BJ (cell line): Measurements from ENCODE around the gene UQCRC2. TPM values are rescaled to one million over a fixed set of nuclear protein-coding genes. Genes with fewer than 3 reads are reported as not detected.

Experiments used
- CTCF ChIA-PET: fragments of 350-600 bp; formaldehyde crosslinking; extraction: SDS; loops from one replicate; lab custom pipeline; 2021; ENCODE audit warnings: antibody characterized with exemption, inconsistent platforms; lab: Yijun Ruan, JAX
- POLR2A ChIA-PET: fragments of 300-600 bp; sonication (Branson Sonifier 250); formaldehyde crosslinking; extraction: SDS; loops from one replicate; lab custom pipeline; 2021; ENCODE audit warnings: antibody characterized with exemption; lab: Charles Lee
- DNase-seq: peaks from one replicate; pipeline ENCODE4 v3.0.0-alpha.2; 2011; ENCODE audit warnings: low read depth
- H3K27me3 ChIP-seq: 2 replicates; pipeline ENCODE4 v1.6.0; 2011; ENCODE audit warnings: low read length; ENCODE audit not compliant: control insufficient read depth, insufficient read depth
- H3K36me3 ChIP-seq: 2 replicates; pipeline ENCODE4 v1.5.1; 2011; ENCODE audit warnings: low read length; ENCODE audit not compliant: control insufficient read depth, insufficient read depth
- H3K4me3 ChIP-seq: 2 replicates; pipeline ENCODE4 v1.5.1; 2011; ENCODE audit warnings: low read depth, mild to moderate bottlenecking, control low read depth, low read length
- polyA plus RNA-seq: library from polyadenylated mRNA; depleted of rRNA; stranded (reverse); fragments of >200 nt; gene quantifications from 2 replicates; pipeline ENCODE4 v1.2.3, GENCODE V29; 2011
- TF ChIP-seq, protein P1 (sequence below): IDR thresholded peaks from 2 replicates; pipeline ENCODE4 v1.5.1; 2011; ENCODE audit warnings: low read depth, mild to moderate bottlenecking, control low read depth, inconsistent platforms, low read length, moderate library complexity; ENCODE audit not compliant: insufficient read depth

UQCRC2 gene
- polyA plus RNA-seq, 1 experiment, result 177 TPM

DNA sequence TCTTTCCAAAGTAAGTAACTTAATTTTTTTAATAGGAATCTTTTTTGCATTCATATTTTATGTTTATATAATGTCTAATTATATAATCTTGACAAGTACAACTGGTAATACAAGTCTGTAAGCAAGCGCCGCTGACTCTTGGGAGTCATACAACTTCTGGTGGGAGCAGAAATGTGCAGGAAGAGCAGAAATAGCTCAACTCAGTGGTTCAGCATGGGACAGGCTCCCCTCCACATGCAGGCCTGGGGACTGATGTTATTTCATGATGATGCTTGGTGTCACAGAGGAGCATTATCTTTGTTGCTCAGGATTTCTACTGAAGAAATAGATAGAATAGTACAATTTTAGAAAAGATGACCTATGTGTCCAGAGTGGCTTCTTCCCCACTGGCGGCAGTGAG, 10.7 kb downstream of the UQCRC2 start:
- ChIA-PET CTCF (interaction anchor here (1.6 to 1.8 kb wide), 2 partner anchors 114 to 225 kb away, joined by 4 to 5 read pairs; no protein-coding TSS in a partner anchor), POLR2A (no interaction called here)
- H3K4me3 ChIP-seq, result no peak overlapping the region

DNA sequence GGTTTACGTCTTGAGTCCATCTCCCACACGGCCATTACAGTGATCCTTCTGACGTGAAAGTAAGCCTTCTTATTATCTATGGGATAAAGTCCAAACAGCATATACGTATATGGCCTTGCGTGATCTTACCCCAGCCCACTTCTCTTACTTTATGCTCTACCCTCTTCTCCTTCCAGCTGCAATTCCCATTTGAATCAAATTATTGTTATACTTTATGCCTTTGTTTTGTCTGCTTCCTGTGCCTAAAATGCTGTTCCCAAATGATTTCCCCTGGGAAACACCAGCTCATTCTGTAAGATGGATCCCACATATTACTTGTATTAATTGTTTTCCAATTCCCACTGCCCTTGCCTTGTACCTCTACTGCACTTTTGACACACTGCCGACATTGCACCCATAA, 11.2 kb downstream of the UQCRC2 start:
- no peak overlapping the region for H3K4me3 ChIP-seq
- TF ChIP-seq, protein P1, sequence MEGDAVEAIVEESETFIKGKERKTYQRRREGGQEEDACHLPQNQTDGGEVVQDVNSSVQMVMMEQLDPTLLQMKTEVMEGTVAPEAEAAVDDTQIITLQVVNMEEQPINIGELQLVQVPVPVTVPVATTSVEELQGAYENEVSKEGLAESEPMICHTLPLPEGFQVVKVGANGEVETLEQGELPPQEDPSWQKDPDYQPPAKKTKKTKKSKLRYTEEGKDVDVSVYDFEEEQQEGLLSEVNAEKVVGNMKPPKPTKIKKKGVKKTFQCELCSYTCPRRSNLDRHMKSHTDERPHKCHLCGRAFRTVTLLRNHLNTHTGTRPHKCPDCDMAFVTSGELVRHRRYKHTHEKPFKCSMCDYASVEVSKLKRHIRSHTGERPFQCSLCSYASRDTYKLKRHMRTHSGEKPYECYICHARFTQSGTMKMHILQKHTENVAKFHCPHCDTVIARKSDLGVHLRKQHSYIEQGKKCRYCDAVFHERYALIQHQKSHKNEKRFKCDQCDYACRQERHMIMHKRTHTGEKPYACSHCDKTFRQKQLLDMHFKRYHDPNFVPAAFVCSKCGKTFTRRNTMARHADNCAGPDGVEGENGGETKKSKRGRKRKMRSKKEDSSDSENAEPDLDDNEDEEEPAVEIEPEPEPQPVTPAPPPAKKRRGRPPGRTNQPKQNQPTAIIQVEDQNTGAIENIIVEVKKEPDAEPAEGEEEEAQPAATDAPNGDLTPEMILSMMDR, result no peak
- no peak for DNase-seq
- ChIA-PET CTCF (interaction anchor here (1.6 to 1.8 kb wide), 2 partner anchors 113 to 224 kb away, joined by 4 to 5 read pairs; no protein-coding TSS in a partner anchor), POLR2A (no interaction called here)
- peaks cover 24% of the 10 kb centered on the region for H3K36me3 ChIP-seq
- no peaks in the 10 kb centered on the region for H3K27me3 ChIP-seq

More for the DNA sequence above, 10.7 kb downstream of the UQCRC2 start:
- H3K27me3 ChIP-seq, result no peaks in the 10 kb centered on the region
- TF ChIP-seq, protein P1, result no peak
- peaks cover 24% of the 10 kb centered on the region for H3K36me3 ChIP-seq
- no peak for DNase-seq

DNA sequence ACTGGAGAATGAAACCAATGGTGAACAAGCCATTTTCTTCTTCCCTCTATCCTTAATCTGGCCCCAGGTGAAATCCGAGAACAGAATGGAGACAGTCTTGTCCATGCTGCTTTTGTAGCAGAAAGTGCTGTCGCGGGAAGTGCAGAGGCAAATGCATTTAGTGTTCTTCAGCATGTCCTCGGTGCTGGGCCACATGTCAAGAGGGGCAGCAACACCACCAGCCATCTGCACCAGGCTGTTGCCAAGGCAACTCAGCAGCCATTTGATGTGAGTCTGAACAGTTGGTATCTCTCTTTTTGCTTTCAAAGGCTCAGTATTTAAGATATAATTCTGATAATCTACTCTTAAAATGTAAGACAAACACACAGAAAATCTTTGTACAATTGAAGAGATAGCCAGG, 18.7 kb downstream of the UQCRC2 start:
- ChIA-PET POLR2A (no interaction called here), CTCF (no interaction called here)
- Histone ChIP-seq H3K4me3 (no peak overlapping the region), H3K36me3 (peaks cover 23% of the 10 kb centered on the region), H3K27me3 (no peaks in the 10 kb centered on the region)
- TF ChIP-seq, protein P1, result no peak
- no peak for DNase-seq

DNA sequence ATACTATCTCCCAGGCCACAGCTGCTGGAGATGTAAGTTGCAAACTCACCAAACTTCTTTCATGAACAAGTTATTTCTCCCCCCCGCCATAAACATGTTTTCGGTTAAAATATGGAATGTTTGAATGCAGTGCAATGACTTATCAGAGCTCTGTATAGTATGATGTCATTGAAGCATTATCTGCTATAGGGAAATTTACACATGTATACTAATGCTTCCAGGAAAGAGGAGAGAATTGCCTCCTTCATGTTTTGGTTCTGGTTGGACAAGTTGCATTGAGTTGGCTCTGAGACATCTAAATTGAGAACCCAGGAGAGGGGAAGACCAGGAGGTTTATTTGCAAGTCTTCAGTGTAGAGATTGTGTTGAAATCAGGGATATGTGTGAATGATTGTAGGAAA, 20.8 kb downstream of the UQCRC2 start:
- peaks cover 23% of the 10 kb centered on the region for H3K36me3 ChIP-seq

DNA sequence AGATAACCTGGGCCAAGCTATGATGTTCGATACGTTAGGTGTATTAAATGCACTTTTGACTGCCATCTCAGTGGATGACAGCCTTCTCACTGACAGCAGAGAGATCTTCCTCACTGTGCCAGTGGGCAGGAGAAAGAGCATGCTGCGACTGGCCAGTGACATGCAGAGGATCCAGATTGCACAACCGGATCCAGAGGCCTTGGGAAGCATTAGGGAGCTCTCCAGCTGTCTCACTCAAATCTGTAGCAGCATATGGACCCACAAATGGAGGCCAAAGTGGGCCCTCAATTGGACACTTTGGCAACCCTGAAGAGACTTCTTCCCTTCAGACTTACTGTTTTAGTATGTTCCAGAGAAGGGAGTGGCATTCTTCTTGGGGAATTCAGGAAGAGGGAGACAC, 26.9 kb downstream of the UQCRC2 start:
- H3K4me3 ChIP-seq, result no peak overlapping the region
- peaks cover 27% of the 10 kb centered on the region for H3K36me3 ChIP-seq
- ChIA-PET CTCF (interaction anchor here (0.6 to 1.7 kb wide), 3 partner anchors 10 to 211 kb away, joined by 4 to 6 read pairs (median 6); no protein-coding TSS in a partner anchor), POLR2A (no interaction called here)
- no peaks in the 10 kb centered on the region for H3K27me3 ChIP-seq
- DNase-seq, result no peak
- TF ChIP-seq, protein P1, result no peak

More for the DNA sequence above, 20.8 kb downstream of the UQCRC2 start:
- Histone ChIP-seq H3K27me3 (no peaks in the 10 kb centered on the region), H3K4me3 (no peak overlapping the region)
- POLR2A ChIA-PET, result no interaction called here
- CTCF ChIA-PET, result interaction anchor here (0.6 to 1.8 kb wide), 5 partner anchors 26 to 215 kb away, joined by 3 to 5 read pairs (median 4); no protein-coding TSS in a partner anchor
- DNase-seq, result no peak
- TF ChIP-seq, protein P1, result no peak
